ENCODE data around the gene LMF1. TPM values are rescaled to one million over a fixed set of nuclear protein-coding genes. Genes with fewer than 3 reads are reported as not detected.

Gene LMF1
- polyA plus RNA-seq, 1 donor from 2014 or later = 16.2 TPM

DNA sequence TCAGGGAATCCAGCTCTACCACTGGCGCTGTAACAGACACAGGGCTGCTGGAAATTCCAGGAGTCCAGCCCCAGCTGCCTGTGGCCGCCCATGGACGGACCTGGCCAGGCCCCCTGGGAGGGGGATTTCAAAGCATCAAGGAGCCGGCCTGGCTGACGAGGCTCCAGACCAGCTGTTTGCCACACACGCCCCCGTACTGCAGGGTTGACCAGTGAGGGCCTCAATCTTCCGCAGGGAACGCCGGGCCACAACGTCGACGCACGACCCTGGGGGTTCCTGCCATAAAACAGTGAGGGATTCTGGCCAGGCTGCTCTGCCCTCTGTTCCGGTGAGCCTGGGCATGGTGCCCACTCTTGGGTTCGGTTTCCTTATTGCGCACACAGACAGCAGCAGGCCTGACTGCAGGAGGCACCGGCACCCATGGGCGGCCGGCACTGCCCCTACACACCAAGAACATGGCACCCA, 3.7 kb downstream of the LMF1 start:
- no peaks in the 10 kb centered on the region for H3K9me2 ChIP-seq (ENCODE audit: insufficient read depth, low read length)
- peaks cover 4% of the 10 kb centered on the region for H3F3A ChIP-seq (ENCODE audit: insufficient read depth, low read length, poor library complexity, severe bottlenecking)
- TF ChIP-seq EZH2 (IDR thresholded peaks at IDR 0.05; ENCODE audit: borderline replicate concordance, insufficient read depth, low read length, poor library complexity, severe bottlenecking) = no peak
- TF ChIP-seq RAD21 (conservative IDR thresholded peaks at IDR 0.05) = no peak
- TF ChIP-seq, protein P1, sequence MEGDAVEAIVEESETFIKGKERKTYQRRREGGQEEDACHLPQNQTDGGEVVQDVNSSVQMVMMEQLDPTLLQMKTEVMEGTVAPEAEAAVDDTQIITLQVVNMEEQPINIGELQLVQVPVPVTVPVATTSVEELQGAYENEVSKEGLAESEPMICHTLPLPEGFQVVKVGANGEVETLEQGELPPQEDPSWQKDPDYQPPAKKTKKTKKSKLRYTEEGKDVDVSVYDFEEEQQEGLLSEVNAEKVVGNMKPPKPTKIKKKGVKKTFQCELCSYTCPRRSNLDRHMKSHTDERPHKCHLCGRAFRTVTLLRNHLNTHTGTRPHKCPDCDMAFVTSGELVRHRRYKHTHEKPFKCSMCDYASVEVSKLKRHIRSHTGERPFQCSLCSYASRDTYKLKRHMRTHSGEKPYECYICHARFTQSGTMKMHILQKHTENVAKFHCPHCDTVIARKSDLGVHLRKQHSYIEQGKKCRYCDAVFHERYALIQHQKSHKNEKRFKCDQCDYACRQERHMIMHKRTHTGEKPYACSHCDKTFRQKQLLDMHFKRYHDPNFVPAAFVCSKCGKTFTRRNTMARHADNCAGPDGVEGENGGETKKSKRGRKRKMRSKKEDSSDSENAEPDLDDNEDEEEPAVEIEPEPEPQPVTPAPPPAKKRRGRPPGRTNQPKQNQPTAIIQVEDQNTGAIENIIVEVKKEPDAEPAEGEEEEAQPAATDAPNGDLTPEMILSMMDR (IDR thresholded peaks at IDR 0.05; ENCODE audit: poor library complexity, severe bottlenecking) = no peak
- TF ChIP-seq SMC3 (conservative IDR thresholded peaks at IDR 0.05; ENCODE audit: poor library complexity) = no peak
- no peak for TF ChIP-seq EP300 (conservative IDR thresholded peaks at IDR 0.05; ENCODE audit: poor library complexity, severe bottlenecking)
- no peak for TF ChIP-seq TAF1 (IDR thresholded peaks at IDR 0.05; ENCODE audit: low read depth)
- no peak for TF ChIP-seq MXI1 (conservative IDR thresholded peaks at IDR 0.05; ENCODE audit: poor library complexity, severe bottlenecking)
- TF ChIP-seq, protein P2, sequence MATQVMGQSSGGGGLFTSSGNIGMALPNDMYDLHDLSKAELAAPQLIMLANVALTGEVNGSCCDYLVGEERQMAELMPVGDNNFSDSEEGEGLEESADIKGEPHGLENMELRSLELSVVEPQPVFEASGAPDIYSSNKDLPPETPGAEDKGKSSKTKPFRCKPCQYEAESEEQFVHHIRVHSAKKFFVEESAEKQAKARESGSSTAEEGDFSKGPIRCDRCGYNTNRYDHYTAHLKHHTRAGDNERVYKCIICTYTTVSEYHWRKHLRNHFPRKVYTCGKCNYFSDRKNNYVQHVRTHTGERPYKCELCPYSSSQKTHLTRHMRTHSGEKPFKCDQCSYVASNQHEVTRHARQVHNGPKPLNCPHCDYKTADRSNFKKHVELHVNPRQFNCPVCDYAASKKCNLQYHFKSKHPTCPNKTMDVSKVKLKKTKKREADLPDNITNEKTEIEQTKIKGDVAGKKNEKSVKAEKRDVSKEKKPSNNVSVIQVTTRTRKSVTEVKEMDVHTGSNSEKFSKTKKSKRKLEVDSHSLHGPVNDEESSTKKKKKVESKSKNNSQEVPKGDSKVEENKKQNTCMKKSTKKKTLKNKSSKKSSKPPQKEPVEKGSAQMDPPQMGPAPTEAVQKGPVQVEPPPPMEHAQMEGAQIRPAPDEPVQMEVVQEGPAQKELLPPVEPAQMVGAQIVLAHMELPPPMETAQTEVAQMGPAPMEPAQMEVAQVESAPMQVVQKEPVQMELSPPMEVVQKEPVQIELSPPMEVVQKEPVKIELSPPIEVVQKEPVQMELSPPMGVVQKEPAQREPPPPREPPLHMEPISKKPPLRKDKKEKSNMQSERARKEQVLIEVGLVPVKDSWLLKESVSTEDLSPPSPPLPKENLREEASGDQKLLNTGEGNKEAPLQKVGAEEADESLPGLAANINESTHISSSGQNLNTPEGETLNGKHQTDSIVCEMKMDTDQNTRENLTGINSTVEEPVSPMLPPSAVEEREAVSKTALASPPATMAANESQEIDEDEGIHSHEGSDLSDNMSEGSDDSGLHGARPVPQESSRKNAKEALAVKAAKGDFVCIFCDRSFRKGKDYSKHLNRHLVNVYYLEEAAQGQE (IDR thresholded peaks at IDR 0.05; ENCODE audit: borderline replicate concordance) = no peak
- no peak for TF ChIP-seq POLR2AphosphoS5 (IDR thresholded peaks at IDR 0.05)
- no peaks in the 10 kb centered on the region for H3K36me3 ChIP-seq (ENCODE audit: insufficient read depth, low read length)
- H3K79me2 ChIP-seq (replicated peaks; ENCODE audit: insufficient read depth, low read length) = peaks cover 3% of the 10 kb centered on the region
- no peak overlapping the region for H2AFZ ChIP-seq (ENCODE audit: low read depth, low read length)
- H4K20me1 ChIP-seq (ENCODE audit: insufficient read depth) = peaks cover 5% of the 10 kb centered on the region
- no peaks in the 10 kb centered on the region for H3K9me3 ChIP-seq (ENCODE audit: low read length)
- no peak overlapping the region for H3K4me2 ChIP-seq (ENCODE audit: low read length)
- H3K9ac ChIP-seq (ENCODE audit: low read length) = no peak overlapping the region
- H3K4me3 ChIP-seq (ENCODE audit: low read length) = no peak overlapping the region
- H3K27ac ChIP-seq (ENCODE audit: low read length) = no peak overlapping the region
- H3K27me3 ChIP-seq (ENCODE audit: insufficient read depth, low read depth, low read length) = no peaks in the 10 kb centered on the region

DNA sequence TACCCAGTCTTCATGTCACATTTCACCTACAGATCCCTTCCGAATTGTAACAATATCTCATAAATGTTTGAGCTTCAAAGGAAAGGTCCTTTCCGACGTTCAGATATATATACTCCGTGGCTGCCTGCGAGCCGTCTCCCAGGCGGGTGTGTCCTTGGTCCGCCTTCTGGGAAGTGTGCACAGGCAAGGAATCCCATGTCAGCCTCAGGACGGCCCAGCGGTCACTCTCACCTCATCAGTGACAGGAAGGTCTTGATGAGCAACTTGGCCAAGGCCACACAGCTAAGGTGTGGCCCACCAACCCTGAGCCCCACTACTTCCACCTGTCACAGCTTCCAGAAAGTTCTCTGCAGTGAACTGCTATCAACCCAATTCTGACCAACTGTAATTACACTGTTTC, 4.3 kb downstream of the LMF1 start:
- H3K79me2 ChIP-seq (replicated peaks; ENCODE audit: insufficient read depth, low read length) = peaks cover 3% of the 10 kb centered on the region
- TF ChIP-seq TAF1 (IDR thresholded peaks at IDR 0.05; ENCODE audit: low read depth) (no peak), RAD21 (conservative IDR thresholded peaks at IDR 0.05) (no peak), EP300 (conservative IDR thresholded peaks at IDR 0.05; ENCODE audit: poor library complexity, severe bottlenecking) (no peak)
- TF ChIP-seq, protein P2 (IDR thresholded peaks at IDR 0.05; ENCODE audit: borderline replicate concordance) = no peak
- H3F3A ChIP-seq (ENCODE audit: insufficient read depth, low read length, poor library complexity, severe bottlenecking) = peaks cover 4% of the 10 kb centered on the region
- no peak overlapping the region for H3K4me2 ChIP-seq (ENCODE audit: low read length)
- H3K9ac ChIP-seq (ENCODE audit: low read length) = no peak overlapping the region
- H4K20me1 ChIP-seq (ENCODE audit: insufficient read depth) = peaks cover 5% of the 10 kb centered on the region
- no peak overlapping the region for H2AFZ ChIP-seq (ENCODE audit: low read depth, low read length)
- no peaks in the 10 kb centered on the region for H3K9me2 ChIP-seq (ENCODE audit: insufficient read depth, low read length)
- no peaks in the 10 kb centered on the region for H3K36me3 ChIP-seq (ENCODE audit: insufficient read depth, low read length)
- H3K27me3 ChIP-seq (ENCODE audit: insufficient read depth, low read depth, low read length) = no peaks in the 10 kb centered on the region
- no peaks in the 10 kb centered on the region for H3K9me3 ChIP-seq (ENCODE audit: low read length)
- no peak overlapping the region for H3K4me3 ChIP-seq (ENCODE audit: low read length)
- no peak overlapping the region for H3K27ac ChIP-seq (ENCODE audit: low read length)

All from neural cell (in vitro differentiated cells).